Measurements from ENCODE around the gene CEP128.

- TF ChIP-seq POLR2A (IDR thresholded peaks at IDR 0.05) (no peak), CTCF (IDR thresholded peaks at IDR 0.05) (no peak)
Measured at GRCh38 chr14:80605536-80605935, 336.0 kb downstream of the CEP128 start.

All from transverse colon (tissue), 3 donors.